ENCODE results near the gene MUL1. TPM values are rescaled to one million over a fixed set of nuclear protein-coding genes. Genes with fewer than 3 reads are reported as not detected.

Gene MUL1
- total and polyA plus RNA-seq, 2 of the 4 experiments (the other 2 are of a cell fraction) = 20.7 to 21.1 TPM

DNA sequence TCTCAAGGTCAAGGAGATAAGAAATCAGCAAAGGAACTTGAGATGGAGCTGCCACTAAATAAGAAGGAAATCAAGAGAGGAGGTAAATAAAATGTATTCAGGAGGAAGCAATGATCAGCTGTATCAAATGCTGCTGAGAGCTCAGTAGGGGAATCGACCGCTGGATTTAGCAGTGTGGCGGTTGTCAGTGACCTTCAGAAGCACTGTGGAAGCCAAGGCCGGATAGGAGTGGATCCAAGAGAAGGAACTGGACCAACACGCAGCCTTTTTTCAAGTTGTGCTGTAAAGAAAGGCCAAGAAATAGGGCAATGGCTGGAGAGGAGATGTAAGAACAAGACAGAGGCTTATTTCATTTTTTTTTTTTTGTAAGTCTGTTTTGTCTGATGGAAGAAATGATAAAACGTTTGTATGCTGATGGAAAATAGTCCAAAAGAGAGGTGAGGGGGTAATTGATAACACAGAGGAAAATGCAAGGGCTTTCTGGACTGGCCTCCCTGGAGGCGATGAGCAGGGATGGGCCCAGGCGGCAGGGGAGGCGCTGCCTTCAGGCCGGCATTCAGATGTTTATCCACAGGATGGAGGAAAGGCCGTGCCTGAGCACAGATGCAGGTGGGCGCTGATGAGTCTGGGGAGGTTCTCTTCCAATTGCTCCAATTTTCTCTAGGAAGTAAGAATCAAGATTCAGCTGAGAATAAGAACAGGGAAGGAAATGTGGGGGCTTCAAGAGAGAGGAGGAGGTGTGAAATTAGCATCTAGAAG lies 26.9 kb upstream of the MUL1 start:
- Histone ChIP-seq H2BK15ac (ENCODE audit: low read depth, low read length) (no peak overlapping the region), H2AK9ac (replicated peaks; ENCODE audit: low read depth, low read length, poor library complexity) (no peak overlapping the region), H3K79me1 (ENCODE audit: low read depth in 1 of 2, low read length in 2 of 2) (no peaks in the 10 kb centered on the region), H3K14ac (replicated peaks; ENCODE audit: low read depth, low read length) (no peak overlapping the region), H2AK5ac (ENCODE audit: low read depth, low read length) (no peak overlapping the region), H4K91ac (ENCODE audit: insufficient read depth, low read depth, low read length) (no peak overlapping the region), H3K4me1 (ENCODE audit: control insufficient read depth, insufficient read depth, low read length) (no peaks in the 10 kb centered on the region), H3K36me3 (ENCODE audit: control insufficient read depth, insufficient read depth, low read length) (no peaks in the 10 kb centered on the region), H3K56ac (ENCODE audit: extremely low read depth, insufficient read depth, low read length) (no peak overlapping the region), H3K4ac (ENCODE audit: low read depth, low read length) (no peak overlapping the region), H4K8ac (ENCODE audit: low read depth in 2 of 2, low read length in 2 of 2) (no peak overlapping the region), H3K4me3 (ENCODE audit: insufficient read depth, low read depth, low read length) (no peak overlapping the region), H3K23ac (ENCODE audit: low read depth, low read length) (no peak overlapping the region), H3K9ac (ENCODE audit: low read depth, low read length) (no peak overlapping the region), H2BK20ac (ENCODE audit: low read depth, low read length) (no peak overlapping the region), H4K20me1 (ENCODE audit: insufficient read depth, low read length) (no peaks in the 10 kb centered on the region), H3K9me3 (ENCODE audit: control insufficient read depth, insufficient read depth, low read length) (no peaks in the 10 kb centered on the region), H2AFZ (replicated peaks; ENCODE audit: low read length, poor library complexity) (no peak overlapping the region), H3K27me3 (ENCODE audit: control insufficient read depth, insufficient read depth, low read length) (peaks cover 67% of the 10 kb centered on the region), H2BK5ac (ENCODE audit: low read depth, low read length, poor library complexity, severe bottlenecking) (no peak overlapping the region), H3K4me2 (ENCODE audit: low read depth, low read length) (no peak overlapping the region), H3K27ac (ENCODE audit: insufficient read depth, low read length) (no peak overlapping the region), H2BK120ac (ENCODE audit: low read depth, low read length) (no peak overlapping the region), H3K18ac (ENCODE audit: low read depth, low read length) (no peak overlapping the region), H3K9me1 (ENCODE audit: insufficient read depth, low read length) (no peaks in the 10 kb centered on the region; the same call in 1 of the 2 replicates), H4K5ac (ENCODE audit: low read depth, low read length) (no peak overlapping the region)
- DNase-seq (no peak), ATAC-seq (ENCODE audit: low read depth) (no peak)
- no TSS peak for BruUV-seq (replicated peaks)
- in situ Hi-C loops (cut with MboI; ENCODE audit: low sequenced_read_pairs) (loop anchor here (25.0 kb wide), 1 partner anchor 677 kb away; no protein-coding TSS in a partner anchor), dilution Hi-C loops (cut with HindIII; ENCODE audit: low sequenced_read_pairs, unreplicated experiment) (no loop called here), intact Hi-C loops (cut with micrococcal nuclease) (no loop called here)
- CTCF ChIA-PET = interaction anchor here (1.1 kb wide), 1 partner anchor 98 kb away, joined by 4 read pairs; no protein-coding TSS in a partner anchor
- 70% methylated on average over 6 of the region's 12 CpGs; no CpG with 5 or more reads in 1 of the 2 experiments for WGBS, 2 experiments (ENCODE audit: extremely low coverage in 2 of 2, insufficient read length in 1 of 2)
- POLR2A ChIA-PET (ENCODE audit: unreplicated experiment) = no interaction called here
- no peak for TF ChIP-seq RFX5 (IDR thresholded peaks at IDR 0.05; ENCODE audit: low read depth, low read length)
- TF ChIP-seq MAZ (IDR thresholded peaks at IDR 0.05; ENCODE audit: borderline replicate concordance, low read depth, low read length) = no peak
- TF ChIP-seq RCOR1 (IDR thresholded peaks at IDR 0.05; ENCODE audit: insufficient replicate concordance, low read length) = no peak
- TF ChIP-seq NFE2L2 (IDR thresholded peaks at IDR 0.05; ENCODE audit: low read depth, low read length) = no peak
- TF ChIP-seq, protein P1, sequence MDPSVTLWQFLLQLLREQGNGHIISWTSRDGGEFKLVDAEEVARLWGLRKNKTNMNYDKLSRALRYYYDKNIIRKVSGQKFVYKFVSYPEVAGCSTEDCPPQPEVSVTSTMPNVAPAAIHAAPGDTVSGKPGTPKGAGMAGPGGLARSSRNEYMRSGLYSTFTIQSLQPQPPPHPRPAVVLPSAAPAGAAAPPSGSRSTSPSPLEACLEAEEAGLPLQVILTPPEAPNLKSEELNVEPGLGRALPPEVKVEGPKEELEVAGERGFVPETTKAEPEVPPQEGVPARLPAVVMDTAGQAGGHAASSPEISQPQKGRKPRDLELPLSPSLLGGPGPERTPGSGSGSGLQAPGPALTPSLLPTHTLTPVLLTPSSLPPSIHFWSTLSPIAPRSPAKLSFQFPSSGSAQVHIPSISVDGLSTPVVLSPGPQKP (IDR thresholded peaks at IDR 0.05; ENCODE audit: borderline replicate concordance, low read depth, low read length) = no peak
- no peak for TF ChIP-seq CEBPB (IDR thresholded peaks at IDR 0.05; ENCODE audit: low read depth, low read length)
- no peak for TF ChIP-seq POLR2A (IDR thresholded peaks at IDR 0.05; ENCODE audit: low read depth, low read length)
- TF ChIP-seq, protein P2, sequence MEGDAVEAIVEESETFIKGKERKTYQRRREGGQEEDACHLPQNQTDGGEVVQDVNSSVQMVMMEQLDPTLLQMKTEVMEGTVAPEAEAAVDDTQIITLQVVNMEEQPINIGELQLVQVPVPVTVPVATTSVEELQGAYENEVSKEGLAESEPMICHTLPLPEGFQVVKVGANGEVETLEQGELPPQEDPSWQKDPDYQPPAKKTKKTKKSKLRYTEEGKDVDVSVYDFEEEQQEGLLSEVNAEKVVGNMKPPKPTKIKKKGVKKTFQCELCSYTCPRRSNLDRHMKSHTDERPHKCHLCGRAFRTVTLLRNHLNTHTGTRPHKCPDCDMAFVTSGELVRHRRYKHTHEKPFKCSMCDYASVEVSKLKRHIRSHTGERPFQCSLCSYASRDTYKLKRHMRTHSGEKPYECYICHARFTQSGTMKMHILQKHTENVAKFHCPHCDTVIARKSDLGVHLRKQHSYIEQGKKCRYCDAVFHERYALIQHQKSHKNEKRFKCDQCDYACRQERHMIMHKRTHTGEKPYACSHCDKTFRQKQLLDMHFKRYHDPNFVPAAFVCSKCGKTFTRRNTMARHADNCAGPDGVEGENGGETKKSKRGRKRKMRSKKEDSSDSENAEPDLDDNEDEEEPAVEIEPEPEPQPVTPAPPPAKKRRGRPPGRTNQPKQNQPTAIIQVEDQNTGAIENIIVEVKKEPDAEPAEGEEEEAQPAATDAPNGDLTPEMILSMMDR (conservative IDR thresholded peaks at IDR 0.05; ENCODE audit: low read depth, low read length) = no peak
- no peak for TF ChIP-seq MAFK (IDR thresholded peaks at IDR 0.05; ENCODE audit: low read depth, low read length)
- no peak for TF ChIP-seq CHD1 (IDR thresholded peaks at IDR 0.05; ENCODE audit: low read depth, low read length)
- TF ChIP-seq MXI1 (IDR thresholded peaks at IDR 0.05; ENCODE audit: borderline replicate concordance, low read depth, low read length) = no peak
- no peak for TF ChIP-seq RAD21 (IDR thresholded peaks at IDR 0.05; ENCODE audit: low read length)
- TF ChIP-seq FOS (IDR thresholded peaks at IDR 0.05; ENCODE audit: low read depth, low read length) = no peak

All from IMR-90 (cell line).